Measurements from ENCODE around the gene GXYLT2. TPM values are rescaled to one million over a fixed set of nuclear protein-coding genes. Genes with fewer than 3 reads are reported as not detected.
A peak's percentile ranks its signal among the peaks of the same experiment; 100 is the strongest.

GXYLT2 gene
- total RNA-seq, 4 donors from 2014 or later = 5.0 to 9.8 (median 7.6) TPM

DNA sequence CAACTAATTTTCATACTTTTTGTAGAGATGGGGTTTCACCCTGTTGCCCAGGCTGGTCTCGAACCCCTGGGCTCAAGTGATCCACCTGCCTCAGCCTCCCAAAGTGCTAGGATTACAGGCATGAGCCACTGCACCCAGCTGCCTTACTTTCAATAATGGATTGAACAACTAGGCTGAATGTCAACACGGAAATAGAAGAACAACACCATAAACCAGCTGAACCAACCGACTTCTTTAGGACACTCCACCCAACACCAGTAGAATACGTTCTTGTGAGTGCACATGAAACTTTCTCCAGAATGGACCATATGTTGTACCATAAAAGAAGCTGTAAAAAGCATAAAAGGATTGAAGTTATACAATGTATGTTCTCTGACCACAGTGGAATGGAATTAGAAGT lies 42.9 kb downstream of the GXYLT2 start:
- intact Hi-C loops (cut with DNase I) = no loop called here
- Histone ChIP-seq H3K27me3 (no peaks in the 10 kb centered on the region), H3K4me1 (no peaks in the 10 kb centered on the region), H3K9me3 (peaks cover 0 to 7% (median 0%) of the 10 kb centered on the region in 4 donors), H3K36me3 (peaks cover 0 to 4% (median 0%) of the 10 kb centered on the region in 4 donors), H3K4me3 (no peak overlapping the region), H3K27ac (replicated peaks in 1 of 4) (no peak overlapping the region)
- DNase-seq (ENCODE audit: extremely low spot score) = no peak
- WGBS = 94% methylated on average over 4 of the region's 4 CpGs
- no peak for TF ChIP-seq POLR2A (IDR thresholded peaks at IDR 0.05; ENCODE audit: low read depth)
- no peak for TF ChIP-seq EP300 (IDR thresholded peaks at IDR 0.05)
- TF ChIP-seq POLR2AphosphoS5 (IDR thresholded peaks at IDR 0.05) = no peak

DNA sequence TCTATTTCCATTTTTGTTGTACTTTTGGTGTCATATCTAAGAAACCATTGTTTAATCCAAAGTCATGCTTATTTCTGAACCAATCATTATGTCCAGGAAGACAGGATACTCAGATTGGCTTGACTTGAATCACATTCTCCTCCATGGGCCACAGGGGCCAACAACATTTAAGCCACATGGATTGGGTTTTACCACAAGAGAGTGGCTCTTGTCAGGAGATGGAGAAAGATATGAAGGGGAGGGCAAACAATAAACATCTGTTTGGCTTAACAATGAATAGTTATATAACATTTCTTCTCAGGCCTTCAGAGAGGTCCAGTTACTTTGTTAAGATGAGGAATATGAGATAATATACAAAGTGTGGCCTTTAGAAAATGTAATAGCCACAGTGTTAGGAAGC lies 44.6 kb downstream of the GXYLT2 start:
- TF ChIP-seq POLR2AphosphoS5 (IDR thresholded peaks at IDR 0.05) = no peak
- no peak for TF ChIP-seq EP300 (IDR thresholded peaks at IDR 0.05)
- no peak for TF ChIP-seq POLR2A (IDR thresholded peaks at IDR 0.05; ENCODE audit: low read depth)
- TF ChIP-seq, protein P1, sequence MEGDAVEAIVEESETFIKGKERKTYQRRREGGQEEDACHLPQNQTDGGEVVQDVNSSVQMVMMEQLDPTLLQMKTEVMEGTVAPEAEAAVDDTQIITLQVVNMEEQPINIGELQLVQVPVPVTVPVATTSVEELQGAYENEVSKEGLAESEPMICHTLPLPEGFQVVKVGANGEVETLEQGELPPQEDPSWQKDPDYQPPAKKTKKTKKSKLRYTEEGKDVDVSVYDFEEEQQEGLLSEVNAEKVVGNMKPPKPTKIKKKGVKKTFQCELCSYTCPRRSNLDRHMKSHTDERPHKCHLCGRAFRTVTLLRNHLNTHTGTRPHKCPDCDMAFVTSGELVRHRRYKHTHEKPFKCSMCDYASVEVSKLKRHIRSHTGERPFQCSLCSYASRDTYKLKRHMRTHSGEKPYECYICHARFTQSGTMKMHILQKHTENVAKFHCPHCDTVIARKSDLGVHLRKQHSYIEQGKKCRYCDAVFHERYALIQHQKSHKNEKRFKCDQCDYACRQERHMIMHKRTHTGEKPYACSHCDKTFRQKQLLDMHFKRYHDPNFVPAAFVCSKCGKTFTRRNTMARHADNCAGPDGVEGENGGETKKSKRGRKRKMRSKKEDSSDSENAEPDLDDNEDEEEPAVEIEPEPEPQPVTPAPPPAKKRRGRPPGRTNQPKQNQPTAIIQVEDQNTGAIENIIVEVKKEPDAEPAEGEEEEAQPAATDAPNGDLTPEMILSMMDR (IDR thresholded peaks at IDR 0.05) = no peak
- intact Hi-C loops (cut with DNase I) = no loop called here
- Histone ChIP-seq H3K27ac (replicated peaks in 1 of 4) (no peak overlapping the region), H3K27me3 (no peaks in the 10 kb centered on the region), H3K36me3 (peaks cover 0 to 4% (median 0%) of the 10 kb centered on the region in 4 donors), H3K4me1 (no peaks in the 10 kb centered on the region), H3K9me3 (peaks cover 0 to 7% (median 0%) of the 10 kb centered on the region in 4 donors), H3K4me3 (no peak overlapping the region)
- DNase-seq (ENCODE audit: extremely low spot score) = no peak

DNA sequence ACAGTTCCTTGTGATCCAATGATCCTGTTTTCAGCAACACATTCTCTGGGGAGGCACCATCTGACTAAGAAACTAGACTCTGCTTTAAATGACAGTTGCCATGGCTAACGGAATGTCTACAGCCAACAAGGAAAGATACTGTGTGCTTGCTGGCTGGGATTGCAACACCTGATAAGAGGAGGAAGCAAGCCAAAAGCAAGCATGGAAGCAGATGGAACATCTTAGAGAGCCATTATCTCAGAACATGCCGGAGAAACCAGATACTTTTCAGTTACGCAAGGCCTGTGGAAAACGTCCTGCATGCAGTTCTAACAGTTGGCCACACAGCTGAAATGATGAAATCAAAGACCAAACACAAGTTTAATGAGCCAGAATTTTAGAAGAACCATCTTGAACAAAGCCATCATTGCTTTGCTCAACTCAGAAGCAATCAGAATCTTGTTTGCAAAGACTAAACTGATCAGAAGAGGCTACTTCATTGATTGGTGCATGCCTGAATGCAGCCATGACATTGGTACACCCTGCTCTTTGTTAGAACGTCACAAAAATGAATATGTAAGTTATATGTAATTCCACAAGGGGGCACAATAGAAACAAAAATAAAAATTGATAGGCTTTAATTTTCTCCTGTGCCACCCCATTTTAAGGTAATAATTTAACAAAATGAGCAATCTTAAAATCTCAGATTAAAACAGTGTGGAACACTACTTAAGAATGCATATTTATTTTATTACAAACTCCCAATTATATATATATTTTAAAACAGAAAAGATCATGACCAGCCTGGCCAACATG lies 50.8 kb downstream of the GXYLT2 start:
- WGBS = 32% methylated on average over 5 of the region's 5 CpGs
- intact Hi-C loops (cut with DNase I) = loop anchor here (5.0 kb wide), 2 partner anchors 59 to 149 kb away; partner anchors contain the start of gene PPP4R2
- peak; percentile 73 to 75 for TF ChIP-seq POLR2AphosphoS5 (IDR thresholded peaks at IDR 0.05)
- no peak for TF ChIP-seq EP300 (IDR thresholded peaks at IDR 0.05)
- TF ChIP-seq, protein P1 (IDR thresholded peaks at IDR 0.05) = peak; percentile 61 to 67 (median 62)

DNA sequence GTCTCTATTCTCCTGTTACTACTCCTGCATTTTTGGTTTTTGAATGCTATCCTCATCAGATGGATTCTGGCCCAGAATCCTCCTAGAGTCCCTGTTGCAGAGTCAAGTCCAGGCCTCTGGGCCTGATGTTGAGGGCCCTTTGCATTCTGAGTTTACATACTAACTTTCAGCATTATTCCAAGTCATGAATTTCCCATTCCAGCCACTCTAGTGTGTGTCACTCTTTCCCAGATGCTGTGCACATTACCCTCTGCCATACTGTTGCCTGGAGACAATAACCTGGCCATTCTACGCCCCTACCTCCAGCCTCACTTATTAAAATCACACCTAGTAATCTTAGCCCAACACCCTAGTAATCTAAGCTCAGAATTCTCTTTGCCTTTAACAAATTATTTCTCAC lies 53.4 kb downstream of the GXYLT2 start:
- no peak overlapping the region for H3K27ac ChIP-seq (replicated peaks in 1 of 4)
- H3K4me1 ChIP-seq = peaks cover 0 to 15% (median 8%) of the 10 kb centered on the region in 4 donors
- H3K36me3 ChIP-seq = no peaks in the 10 kb centered on the region
- no peaks in the 10 kb centered on the region for H3K9me3 ChIP-seq
- H3K4me3 ChIP-seq = no peak overlapping the region
- intact Hi-C loops (cut with DNase I) = no loop called here
- 96% methylated on average over 1 of the region's 1 CpG for WGBS
- H3K27me3 ChIP-seq = no peaks in the 10 kb centered on the region
- no peak for DNase-seq (ENCODE audit: extremely low spot score)
- TF ChIP-seq EP300 (IDR thresholded peaks at IDR 0.05) (no peak), POLR2AphosphoS5 (IDR thresholded peaks at IDR 0.05) (no peak), POLR2A (IDR thresholded peaks at IDR 0.05; ENCODE audit: low read depth) (no peak)
- TF ChIP-seq, protein P1 (IDR thresholded peaks at IDR 0.05) = no peak

More for the DNA sequence above, 50.8 kb downstream of the GXYLT2 start:
- no peaks in the 10 kb centered on the region for H3K9me3 ChIP-seq
- peak; percentile 92 for DNase-seq (ENCODE audit: extremely low spot score)
- peak overlapping the region; percentile 16 to 54 (median 34) for H3K27ac ChIP-seq (replicated peaks in 1 of 4)
- H3K4me1 ChIP-seq = peaks cover 0 to 15% (median 8%) of the 10 kb centered on the region in 4 donors
- H3K27me3 ChIP-seq = no peaks in the 10 kb centered on the region
- no peak overlapping the region for H3K4me3 ChIP-seq
- no peaks in the 10 kb centered on the region for H3K36me3 ChIP-seq

DNA sequence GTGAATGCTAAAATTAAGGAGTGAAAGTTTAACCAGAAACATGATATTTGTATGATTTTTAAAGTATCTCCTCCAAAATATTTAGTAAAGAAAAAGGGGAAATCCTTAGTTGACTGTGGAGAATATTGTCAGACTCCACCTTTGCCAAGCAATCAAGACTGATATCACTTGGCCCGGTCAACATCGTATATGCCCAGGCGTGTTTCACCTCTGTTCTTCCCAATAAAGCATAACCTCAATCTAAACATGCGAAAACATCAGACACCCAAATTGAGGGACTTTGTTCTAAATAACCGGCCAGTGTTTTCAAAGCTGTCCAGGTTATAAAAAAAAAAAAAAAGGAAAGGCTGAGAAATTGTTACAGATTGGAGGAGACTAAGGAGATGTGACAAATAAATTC lies 54.6 kb downstream of the GXYLT2 start:
- intact Hi-C loops (cut with DNase I) = no loop called here
- Histone ChIP-seq H3K9me3 (no peaks in the 10 kb centered on the region), H3K36me3 (no peaks in the 10 kb centered on the region), H3K27me3 (no peaks in the 10 kb centered on the region), H3K4me1 (peaks cover 0 to 15% (median 8%) of the 10 kb centered on the region in 4 donors), H3K4me3 (no peak overlapping the region), H3K27ac (replicated peaks in 1 of 4) (no peak overlapping the region)
- no peak for TF ChIP-seq EP300 (IDR thresholded peaks at IDR 0.05)
- TF ChIP-seq, protein P1 (IDR thresholded peaks at IDR 0.05) = no peak
- TF ChIP-seq POLR2AphosphoS5 (IDR thresholded peaks at IDR 0.05) = no peak
- TF ChIP-seq POLR2A (IDR thresholded peaks at IDR 0.05; ENCODE audit: low read depth) = no peak
- DNase-seq (ENCODE audit: extremely low spot score) = no peak
- WGBS = 92% methylated on average over 5 of the region's 5 CpGs
